ENCODE data around the gene ABCB10. TPM values are rescaled to one million over a fixed set of nuclear protein-coding genes. Genes with fewer than 3 reads are reported as not detected.
A peak's percentile ranks its signal among the peaks of the same experiment; 100 is the strongest.

The ABCB10 gene
- polyA plus RNA-seq, 1 donor (not counting 4 experiments of a cell fraction or from before 2014, with no cell fraction given), result 14.3 TPM

GRCh38 chr1:229582715-229583114 lies 24.2 kb upstream of the ABCB10 start:
- Histone ChIP-seq H2AFZ (ENCODE audit: control insufficient read depth, low read length) (no peak overlapping the region), H3K4me2 (ENCODE audit: control insufficient read depth, extremely low read depth, insufficient read depth, low read depth, low read length) (no peak overlapping the region), H3K27me3 (ENCODE audit: control insufficient read depth, extremely low read depth, insufficient read depth, low read length) (no peaks in the 10 kb centered on the region), H3K4me3 (ENCODE audit: control insufficient read depth in 2 of 3, extremely low read depth in 1 of 3, insufficient read depth in 2 of 3, low read depth in 1 of 3, low read length in 3 of 3) (no peak overlapping the region), H3K9ac (ENCODE audit: control insufficient read depth, extremely low read depth, insufficient read depth, low read length) (no peak overlapping the region), H4K20me1 (ENCODE audit: control insufficient read depth, extremely low read depth, insufficient read depth, low read length) (no peaks in the 10 kb centered on the region), H3K9me3 (ENCODE audit: control insufficient read depth, low read depth, low read length) (no peaks in the 10 kb centered on the region), H3K4me1 (ENCODE audit: control insufficient read depth, extremely low read depth, insufficient read depth, low read length) (peaks cover 6% of the 10 kb centered on the region), H3K9me1 (ENCODE audit: control insufficient read depth, extremely low read depth, insufficient read depth, low read length) (no peaks in the 10 kb centered on the region), H3K79me2 (ENCODE audit: control insufficient read depth, insufficient read depth, low read length) (no peaks in the 10 kb centered on the region), H3K27ac (ENCODE audit: control insufficient read depth, insufficient read depth, low read length) (no peak overlapping the region), H3K36me3 (ENCODE audit: control insufficient read depth in 2 of 2, extremely low read depth in 1 of 2, insufficient read depth in 2 of 2, low read length in 2 of 2) (no peaks in the 10 kb centered on the region)
- FAIRE-seq, result no peak
- dilution Hi-C loops (cut with MboI; ENCODE audit: extremely low pct_ligation_motif_present, low sequenced_read_pairs), result no loop called here
- DNase-seq (ENCODE audit: low read depth, low spot score), result no peak
- TF ChIP-seq CTCF (optimal IDR thresholded peaks at IDR 0.05 in 1 of 3, IDR thresholded peaks at IDR 0.05 in 1 of 3, conservative IDR thresholded peaks at IDR 0.05 in 1 of 3; ENCODE audit: extremely low read depth in 1 of 3, insufficient read depth in 2 of 3, low read length in 3 of 3) (no peak), EZH2 (IDR thresholded peaks at IDR 0.05; ENCODE audit: low read length) (no peak)

GRCh38 chr1:229582011-229582694 lies 23.6 kb upstream of the ABCB10 start:
- H3K36me3 ChIP-seq (ENCODE audit: control insufficient read depth in 2 of 2, extremely low read depth in 1 of 2, insufficient read depth in 2 of 2, low read length in 2 of 2), result no peaks in the 10 kb centered on the region
- DNase-seq (ENCODE audit: low read depth, low spot score) (no peak), FAIRE-seq (no peak)
- no peak overlapping the region for H3K4me3 ChIP-seq (ENCODE audit: control insufficient read depth in 2 of 3, extremely low read depth in 1 of 3, insufficient read depth in 2 of 3, low read depth in 1 of 3, low read length in 3 of 3)
- no peaks in the 10 kb centered on the region for H3K9me3 ChIP-seq (ENCODE audit: control insufficient read depth, low read depth, low read length)
- H3K4me1 ChIP-seq (ENCODE audit: control insufficient read depth, extremely low read depth, insufficient read depth, low read length), result peaks cover 6% of the 10 kb centered on the region
- H3K27ac ChIP-seq (ENCODE audit: control insufficient read depth, insufficient read depth, low read length), result no peak overlapping the region
- H2AFZ ChIP-seq (ENCODE audit: control insufficient read depth, low read length), result peak overlapping the region; percentile 60
- no peak for TF ChIP-seq EZH2 (IDR thresholded peaks at IDR 0.05; ENCODE audit: low read length)
- no peak for TF ChIP-seq CTCF (optimal IDR thresholded peaks at IDR 0.05 in 1 of 3, IDR thresholded peaks at IDR 0.05 in 1 of 3, conservative IDR thresholded peaks at IDR 0.05 in 1 of 3; ENCODE audit: extremely low read depth in 1 of 3, insufficient read depth in 2 of 3, low read length in 3 of 3)
- H3K9me1 ChIP-seq (ENCODE audit: control insufficient read depth, extremely low read depth, insufficient read depth, low read length), result no peaks in the 10 kb centered on the region
- H4K20me1 ChIP-seq (ENCODE audit: control insufficient read depth, extremely low read depth, insufficient read depth, low read length), result no peaks in the 10 kb centered on the region
- dilution Hi-C loops (cut with MboI; ENCODE audit: extremely low pct_ligation_motif_present, low sequenced_read_pairs), result no loop called here
- peak overlapping the region; percentile 39 for H3K4me2 ChIP-seq (ENCODE audit: control insufficient read depth, extremely low read depth, insufficient read depth, low read depth, low read length)
- H3K9ac ChIP-seq (ENCODE audit: control insufficient read depth, extremely low read depth, insufficient read depth, low read length), result no peak overlapping the region
- H3K79me2 ChIP-seq (ENCODE audit: control insufficient read depth, insufficient read depth, low read length), result no peaks in the 10 kb centered on the region
- H3K27me3 ChIP-seq (ENCODE audit: control insufficient read depth, extremely low read depth, insufficient read depth, low read length), result no peaks in the 10 kb centered on the region

Measured in keratinocyte (primary cell).